ENCODE measurements around the gene DIAPH1. TPM values are rescaled to one million over a fixed set of nuclear protein-coding genes. Genes with fewer than 3 reads are reported as not detected.

The DIAPH1 gene
- total RNA-seq, 1 experiment from 2014 or later = 31.2 TPM

DNA sequence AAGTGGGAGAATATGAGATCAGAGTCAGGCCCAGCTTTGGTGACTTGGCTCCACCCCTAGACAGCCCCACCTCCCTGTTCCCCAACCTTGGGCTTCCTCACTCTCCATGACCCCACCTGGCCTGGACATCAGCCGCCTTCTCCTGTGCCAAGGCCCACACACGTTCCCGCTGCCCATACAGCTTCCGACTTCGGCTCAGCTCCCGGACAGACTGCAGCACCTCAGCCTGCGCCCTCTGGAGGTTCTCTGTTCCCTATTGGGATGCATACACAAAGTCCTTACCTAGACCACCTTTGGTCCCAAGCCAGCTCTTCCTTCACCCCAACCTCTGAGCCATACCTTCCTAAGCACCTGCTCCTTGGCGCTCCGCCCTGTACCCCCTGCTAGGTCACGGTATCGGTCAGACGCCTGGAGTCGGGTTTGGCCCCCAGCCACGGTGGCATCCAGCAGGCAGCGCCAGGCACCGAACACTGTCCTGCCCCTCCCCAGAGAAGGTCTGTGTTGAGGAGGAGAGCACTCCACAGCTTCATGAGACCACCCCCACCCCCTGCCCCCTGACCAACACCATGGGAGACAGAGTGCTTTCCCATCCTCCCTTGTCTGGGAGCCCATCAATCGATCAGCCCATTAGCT, 30.4 kb upstream of the DIAPH1 start:
- Histone ChIP-seq H3K4me3 (ENCODE audit: insufficient read depth, low read depth, low read length) (no peak overlapping the region), H3K27me3 (ENCODE audit: control insufficient read depth, insufficient read depth, low read length) (no peaks in the 10 kb centered on the region; the same call in 1 of the 2 replicates), H3K36me3 (replicated peaks; ENCODE audit: control insufficient read depth, insufficient read depth, low read length) (peaks cover 8% of the 10 kb centered on the region)
- peak; percentile 53 for DNase-seq

DNA sequence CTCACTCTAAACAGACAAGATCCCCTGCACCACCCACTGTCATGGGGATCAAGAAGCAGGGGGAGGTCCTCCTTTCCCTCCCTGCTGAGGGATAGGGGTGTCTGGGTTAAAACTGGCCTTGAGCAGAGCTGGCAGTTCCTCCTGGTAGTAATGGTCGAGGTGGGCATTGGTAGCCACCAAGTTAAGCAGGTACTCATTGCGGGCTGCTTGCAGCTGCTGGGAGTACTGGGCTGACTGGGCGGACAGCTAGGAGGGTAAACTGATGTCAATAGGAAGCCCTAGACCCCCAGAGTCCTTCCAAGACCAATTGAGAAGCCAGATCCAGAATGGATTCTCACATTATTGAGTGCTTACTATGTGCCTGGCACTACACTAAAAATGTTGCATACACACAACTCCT, 29.1 kb upstream of the DIAPH1 start:
- no peaks in the 10 kb centered on the region; the same call in 1 of the 2 replicates for H3K27me3 ChIP-seq (ENCODE audit: control insufficient read depth, insufficient read depth, low read length)
- no peak for DNase-seq
- no peak overlapping the region for H3K4me3 ChIP-seq (ENCODE audit: insufficient read depth, low read depth, low read length)
- H3K36me3 ChIP-seq (replicated peaks; ENCODE audit: control insufficient read depth, insufficient read depth, low read length) = peaks cover 8% of the 10 kb centered on the region

DNA sequence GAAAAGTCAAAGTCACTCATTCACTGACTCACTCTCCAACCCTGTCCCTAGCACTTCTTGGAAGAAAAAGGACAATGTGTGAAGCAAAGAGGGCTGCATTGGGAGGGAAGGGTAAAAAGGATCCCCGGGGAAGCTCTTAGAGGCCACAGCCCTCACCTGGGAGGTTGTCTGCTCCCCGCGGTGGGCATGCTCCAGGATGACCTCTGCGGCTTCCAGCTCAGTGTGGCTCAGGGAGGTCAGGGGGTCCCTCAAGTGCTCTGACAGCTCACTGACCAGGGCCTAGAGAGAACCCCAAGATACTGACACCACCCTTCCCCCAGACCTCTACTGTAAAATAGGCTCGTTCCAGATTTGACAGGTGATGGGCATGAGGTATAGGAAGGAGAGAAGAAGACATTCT, 28.4 kb upstream of the DIAPH1 start:
- Histone ChIP-seq H3K27me3 (ENCODE audit: control insufficient read depth, insufficient read depth, low read length) (no peaks in the 10 kb centered on the region; the same call in 1 of the 2 replicates), H3K4me3 (ENCODE audit: insufficient read depth, low read depth, low read length) (no peak overlapping the region), H3K36me3 (replicated peaks; ENCODE audit: control insufficient read depth, insufficient read depth, low read length) (peaks cover 8% of the 10 kb centered on the region)
- peak; percentile 20 for DNase-seq

DNA sequence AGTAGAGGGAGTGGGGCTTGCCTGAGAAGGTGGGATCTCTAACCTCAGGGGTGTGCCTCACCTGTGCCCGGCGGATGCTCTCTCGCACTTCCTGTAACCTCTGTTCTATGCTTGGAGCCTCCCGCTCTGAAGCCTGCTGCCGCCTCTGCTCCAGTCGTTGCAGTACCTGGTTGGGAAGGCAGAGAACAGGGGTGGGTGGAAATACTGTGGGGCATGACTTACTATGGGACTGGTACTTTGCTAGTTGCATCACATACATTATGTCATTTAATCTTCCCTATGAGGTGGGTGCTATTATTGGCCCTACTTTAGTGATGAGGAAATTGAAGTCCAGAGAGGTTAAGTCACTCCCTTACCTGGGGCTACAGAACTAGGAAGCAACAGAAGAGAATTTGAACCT, 27.2 kb upstream of the DIAPH1 start:
- peaks cover 10% of the 10 kb centered on the region for H3K36me3 ChIP-seq (replicated peaks; ENCODE audit: control insufficient read depth, insufficient read depth, low read length)
- no peak overlapping the region for H3K4me3 ChIP-seq (ENCODE audit: insufficient read depth, low read depth, low read length)
- no peak for DNase-seq
- no peaks in the 10 kb centered on the region; the same call in 1 of the 2 replicates for H3K27me3 ChIP-seq (ENCODE audit: control insufficient read depth, insufficient read depth, low read length)

DNA sequence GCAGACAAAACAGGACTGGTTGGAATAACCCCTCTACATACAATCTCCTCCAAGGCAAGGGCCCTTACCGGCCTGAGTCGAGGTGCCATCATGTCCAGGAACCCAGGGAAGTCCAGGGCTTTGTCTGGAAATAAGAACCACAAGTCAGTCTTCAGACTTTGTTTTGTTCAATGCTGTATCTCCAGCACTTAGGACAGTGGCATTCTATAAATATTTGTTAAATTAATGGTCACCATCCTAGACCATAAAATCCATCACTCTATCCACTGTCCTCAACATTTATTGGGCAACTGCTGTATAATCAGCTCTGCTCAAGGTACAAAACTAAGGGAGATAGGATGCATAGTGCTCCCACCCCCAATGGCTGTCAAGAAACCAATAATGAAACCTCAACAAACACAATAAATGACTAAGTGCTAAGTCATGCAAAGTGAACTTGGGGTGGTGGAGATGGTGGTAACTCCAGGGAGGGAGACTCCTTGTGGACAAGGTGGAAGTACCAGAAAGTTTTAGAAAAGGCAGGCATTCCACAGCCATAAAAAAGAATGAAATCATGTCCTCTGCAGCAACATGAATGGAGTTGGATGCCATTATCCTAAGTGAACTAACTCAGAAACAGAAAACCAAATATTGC, 23.0 kb upstream of the DIAPH1 start:
- Histone ChIP-seq H3K36me3 (replicated peaks; ENCODE audit: control insufficient read depth, insufficient read depth, low read length) (peaks cover 5% of the 10 kb centered on the region), H3K4me3 (ENCODE audit: insufficient read depth, low read depth, low read length) (no peak overlapping the region), H3K27me3 (ENCODE audit: control insufficient read depth, insufficient read depth, low read length) (peaks cover 6% of the 10 kb centered on the region)
- DNase-seq = peak; percentile 70

DNA sequence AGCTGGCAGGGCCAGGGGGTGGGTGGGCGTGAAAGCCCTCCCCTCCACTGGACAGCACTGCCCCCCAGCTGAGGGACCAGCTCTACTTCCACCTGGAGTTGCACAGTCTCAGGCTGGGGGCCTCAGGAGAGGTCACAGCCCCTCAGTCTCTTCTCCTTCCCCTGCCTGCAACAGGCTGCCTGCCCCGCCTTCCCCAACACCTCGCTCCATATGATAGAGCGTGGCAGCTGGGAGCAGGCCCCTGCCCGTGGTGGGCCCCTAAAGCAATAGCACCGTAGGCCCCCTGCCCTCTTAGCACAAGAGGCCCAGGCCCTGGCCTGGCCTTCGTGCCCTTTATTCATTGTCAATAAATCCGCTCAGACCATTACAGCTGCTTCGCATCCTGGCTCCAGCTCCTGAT, 21.9 kb upstream of the DIAPH1 start:
- H3K27me3 ChIP-seq (ENCODE audit: control insufficient read depth, insufficient read depth, low read length) = peaks cover 6% of the 10 kb centered on the region
- H3K36me3 ChIP-seq (replicated peaks; ENCODE audit: control insufficient read depth, insufficient read depth, low read length) = peaks cover 4% of the 10 kb centered on the region
- no peak overlapping the region for H3K4me3 ChIP-seq (ENCODE audit: insufficient read depth, low read depth, low read length)
- DNase-seq = no peak

DNA sequence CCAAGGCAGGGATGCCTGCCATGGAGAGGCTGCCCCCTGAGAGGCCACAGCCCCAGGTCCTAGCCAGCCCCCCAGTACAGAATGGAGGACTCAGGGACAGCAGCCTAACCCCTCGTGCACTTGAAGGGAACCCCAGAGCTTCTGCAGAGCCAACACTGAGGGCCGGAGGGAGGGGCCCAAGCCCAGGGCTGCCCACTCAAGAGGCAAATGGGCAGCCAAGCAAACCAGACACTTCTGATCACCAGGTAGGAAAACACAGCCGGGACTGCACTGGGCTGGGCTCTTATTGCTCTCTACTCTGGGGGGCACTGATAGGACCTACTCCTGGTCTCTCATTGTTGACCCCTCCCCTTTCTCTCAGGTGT, 21.2 kb upstream of the DIAPH1 start:
- no peak overlapping the region for H3K4me3 ChIP-seq (ENCODE audit: insufficient read depth, low read depth, low read length)

DNA sequence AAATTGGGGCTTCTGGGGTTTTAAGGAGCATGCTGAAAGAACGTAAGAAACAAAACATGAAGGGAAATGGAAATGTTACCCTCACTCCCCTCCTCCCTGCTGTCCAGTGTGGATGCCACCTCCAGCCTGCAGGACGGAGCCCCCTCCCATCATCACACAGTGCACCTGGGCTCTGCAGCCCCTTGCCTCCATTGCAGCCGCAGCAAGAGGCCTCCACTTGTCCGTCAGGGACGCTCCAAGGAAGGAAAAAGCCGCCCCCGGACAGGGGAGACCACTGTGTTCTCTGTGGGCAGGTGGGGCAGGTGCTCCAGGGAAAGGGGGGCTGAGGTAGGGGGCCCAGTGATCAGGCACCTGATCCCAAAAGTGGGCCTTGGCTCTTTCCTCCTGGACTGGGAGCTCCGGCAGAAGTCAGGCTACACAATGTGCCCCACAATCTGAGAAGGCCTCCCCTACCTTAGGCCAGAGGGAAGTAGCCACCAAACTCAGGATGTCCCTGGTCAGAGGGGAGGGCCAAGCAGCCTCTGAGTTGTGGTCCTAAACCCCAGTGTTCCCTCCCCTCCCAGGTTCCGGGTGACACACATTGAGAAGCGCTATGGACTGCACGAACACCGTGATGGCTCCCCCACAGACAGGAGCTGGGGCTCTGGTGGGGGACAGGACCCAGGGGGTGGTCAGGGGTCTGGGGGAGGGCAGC, 20.7 kb upstream of the DIAPH1 start:
- H3K27me3 ChIP-seq (ENCODE audit: control insufficient read depth, insufficient read depth, low read length) = peaks cover 6% of the 10 kb centered on the region
- peak; percentile 39 for DNase-seq
- peaks cover 2% of the 10 kb centered on the region for H3K36me3 ChIP-seq (replicated peaks; ENCODE audit: control insufficient read depth, insufficient read depth, low read length)
- H3K4me3 ChIP-seq (ENCODE audit: insufficient read depth, low read depth, low read length) = no peak overlapping the region

More for the DNA sequence above, 21.2 kb upstream of the DIAPH1 start:
- peak; percentile 42 for DNase-seq
- Histone ChIP-seq H3K36me3 (replicated peaks; ENCODE audit: control insufficient read depth, insufficient read depth, low read length) (peaks cover 2% of the 10 kb centered on the region), H3K27me3 (ENCODE audit: control insufficient read depth, insufficient read depth, low read length) (peaks cover 6% of the 10 kb centered on the region)

DNA sequence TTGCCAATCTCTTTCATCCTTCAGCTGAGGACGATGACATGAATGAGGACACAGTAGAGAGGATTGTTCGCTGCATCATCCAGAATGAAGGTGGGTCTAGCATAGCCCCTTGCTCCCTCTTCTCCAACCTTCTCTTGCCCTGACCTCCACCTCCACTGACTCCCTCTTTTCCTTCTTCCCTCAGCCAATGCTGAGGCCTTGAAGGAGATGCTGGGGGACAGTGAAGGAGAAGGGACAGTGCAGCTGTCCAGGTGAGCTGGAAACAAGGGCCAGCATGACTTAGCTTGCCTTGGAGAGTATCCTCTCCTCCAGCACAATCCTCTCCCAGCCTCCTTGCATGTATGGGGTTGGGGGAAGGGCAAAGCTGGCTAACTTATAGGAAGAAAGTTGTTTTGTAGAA, 20.0 kb upstream of the DIAPH1 start:
- H3K27me3 ChIP-seq (ENCODE audit: control insufficient read depth, insufficient read depth, low read length) = peaks cover 6% of the 10 kb centered on the region
- H3K36me3 ChIP-seq (replicated peaks; ENCODE audit: control insufficient read depth, insufficient read depth, low read length) = peaks cover 2% of the 10 kb centered on the region
- H3K4me3 ChIP-seq (ENCODE audit: insufficient read depth, low read depth, low read length) = no peak overlapping the region
- DNase-seq = no peak

DNA sequence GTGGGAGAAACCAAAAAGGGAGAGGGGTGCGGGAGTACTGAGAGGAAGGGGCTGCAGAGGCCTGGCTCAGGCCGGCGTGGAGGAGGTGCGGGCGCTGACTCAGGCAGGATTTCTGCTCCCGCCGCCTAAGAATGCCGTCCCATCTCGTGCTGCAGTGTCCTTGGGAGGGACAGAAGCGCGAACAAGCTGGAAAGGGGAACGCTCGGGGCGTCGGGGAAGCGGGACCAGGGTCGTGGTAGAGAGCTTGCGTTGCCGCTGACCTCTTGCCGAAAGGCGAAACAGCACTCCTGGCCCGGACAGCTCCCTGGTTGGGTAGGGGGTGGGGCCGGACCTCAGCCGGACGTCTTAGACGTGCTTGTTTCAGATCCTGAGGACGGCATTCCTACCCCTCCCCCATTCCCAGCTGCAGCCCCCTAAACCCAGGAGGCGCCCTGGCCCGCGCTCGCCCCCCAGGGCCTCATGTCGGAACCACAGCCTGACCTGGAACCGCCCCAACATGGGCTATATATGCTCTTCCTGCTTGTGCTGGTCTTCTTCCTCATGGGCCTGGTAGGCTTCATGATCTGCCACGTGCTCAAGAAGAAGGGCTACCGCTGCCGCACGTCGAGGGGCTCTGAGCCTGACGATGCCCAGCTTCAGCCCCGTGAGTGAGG, 19.1 kb upstream of the DIAPH1 start:
- Histone ChIP-seq H3K27me3 (ENCODE audit: control insufficient read depth, insufficient read depth, low read length) (peaks cover 6% of the 10 kb centered on the region), H3K36me3 (replicated peaks; ENCODE audit: control insufficient read depth, insufficient read depth, low read length) (peaks cover 2% of the 10 kb centered on the region), H3K4me3 (ENCODE audit: insufficient read depth, low read depth, low read length) (peak overlapping the region; percentile 84)
- DNase-seq = peak; percentile 97

DNA sequence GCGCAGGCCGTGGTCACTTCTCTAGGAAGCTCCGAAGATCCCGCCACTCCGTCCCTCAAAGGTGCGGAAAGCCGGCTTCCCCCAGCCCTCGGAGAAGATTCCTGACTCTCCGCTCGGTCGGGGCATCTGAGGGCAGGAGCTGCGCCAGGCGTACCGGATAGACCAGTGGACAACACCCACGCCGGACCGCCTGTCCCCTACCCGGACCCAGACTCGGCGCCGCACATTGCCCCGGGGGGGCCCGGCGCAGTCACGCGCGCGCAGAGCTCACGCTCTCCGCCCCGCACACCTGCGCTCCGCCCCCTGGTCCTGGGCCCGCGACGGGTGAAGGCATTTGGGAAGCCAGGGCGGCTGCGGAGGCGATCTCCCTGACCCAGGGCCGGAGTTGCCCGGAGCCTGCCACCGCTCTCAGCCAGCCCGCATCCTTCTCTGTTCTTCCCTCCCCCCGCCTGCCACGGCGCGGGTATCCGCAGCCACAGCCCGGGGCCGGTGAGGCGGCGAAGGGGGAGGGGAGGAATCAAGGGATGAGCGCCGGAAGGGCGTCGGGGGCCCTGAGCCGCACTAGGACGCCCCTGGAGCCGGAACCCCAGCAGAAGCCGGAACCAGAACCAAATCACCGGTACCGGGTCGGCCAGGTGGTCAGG, 18.4 kb upstream of the DIAPH1 start:
- H3K36me3 ChIP-seq (replicated peaks; ENCODE audit: control insufficient read depth, insufficient read depth, low read length) = peaks cover 2% of the 10 kb centered on the region
- DNase-seq = peak; percentile 88

DNA sequence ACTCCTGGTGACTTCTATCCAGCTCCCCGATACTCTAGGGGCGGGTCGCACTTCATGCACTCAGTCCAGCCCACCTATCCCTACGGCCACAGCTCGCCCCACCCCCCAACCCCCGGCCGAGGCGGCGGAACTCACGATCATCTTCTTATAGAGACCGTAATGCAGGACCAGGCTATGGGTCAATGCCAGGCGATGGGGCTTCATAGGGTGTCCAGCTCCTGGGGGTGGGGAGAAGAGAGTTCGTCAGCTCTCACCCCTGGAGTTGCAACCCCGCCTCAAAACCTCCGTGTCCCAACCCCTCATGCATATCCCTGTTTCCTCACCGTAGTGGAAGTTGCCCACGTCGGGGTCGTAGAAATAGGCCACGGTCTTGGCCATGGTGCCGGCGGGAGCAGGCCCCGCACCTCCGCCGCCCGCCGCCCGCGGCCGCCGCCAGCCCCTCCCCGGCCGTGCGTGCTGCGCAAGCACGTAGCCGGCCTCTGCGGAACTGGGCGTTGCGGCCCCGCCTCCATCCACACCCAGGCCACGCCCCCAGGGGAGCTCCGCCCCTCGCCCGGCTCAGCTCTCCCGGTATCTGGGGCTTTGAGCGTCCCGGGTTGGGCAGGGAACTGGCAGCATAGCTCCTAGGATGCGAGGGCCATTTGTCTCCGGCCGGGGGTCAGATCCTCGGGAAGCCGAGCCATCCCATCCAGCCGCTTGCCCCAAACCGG, 17.8 kb upstream of the DIAPH1 start, which contains the start of the genes HDAC3 and RELL2:
TSS of gene HDAC3 (minus strand) at position 437 of the 710 bp plus-strand sequence. CDS start at position 378, 59 bp downstream.
TSS of gene RELL2 (plus strand) at position 585 of the 710 bp plus-strand sequence. CDS start 1,229 bp downstream, outside the sequence.
- peaks cover 2% of the 10 kb centered on the region for H3K36me3 ChIP-seq (replicated peaks; ENCODE audit: control insufficient read depth, insufficient read depth, low read length)
- H3K27me3 ChIP-seq (ENCODE audit: control insufficient read depth, insufficient read depth, low read length) = peaks cover 6% of the 10 kb centered on the region
- peak within 1 kb of the TSS; percentile 84 for H3K4me3 ChIP-seq (ENCODE audit: insufficient read depth, low read depth, low read length)
- peak; percentile 99 for DNase-seq

More for the DNA sequence above, 18.4 kb upstream of the DIAPH1 start:
- peak overlapping the region; percentile 84 for H3K4me3 ChIP-seq (ENCODE audit: insufficient read depth, low read depth, low read length)
- H3K27me3 ChIP-seq (ENCODE audit: control insufficient read depth, insufficient read depth, low read length) = peaks cover 6% of the 10 kb centered on the region

DNA sequence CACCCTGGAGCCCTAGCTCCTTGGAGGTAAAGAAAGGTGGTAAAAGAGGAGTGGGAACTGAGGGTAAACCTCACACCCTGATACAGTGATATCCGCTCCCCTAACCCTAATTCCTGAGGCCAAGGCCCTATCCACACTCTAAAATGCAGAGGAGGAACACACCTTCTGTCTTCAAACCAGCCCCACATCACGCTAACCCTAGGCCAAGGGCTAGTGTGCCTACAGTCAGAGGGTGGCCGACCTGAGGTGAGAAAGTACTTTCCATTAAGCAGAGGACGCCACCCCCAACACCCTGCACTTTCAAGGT, 17.3 kb upstream of the DIAPH1 start:
- DNase-seq = no peak
- peaks cover 6% of the 10 kb centered on the region for H3K27me3 ChIP-seq (ENCODE audit: control insufficient read depth, insufficient read depth, low read length)
- no peaks in the 10 kb centered on the region; the same call in none of the 2 replicates for H3K36me3 ChIP-seq (replicated peaks; ENCODE audit: control insufficient read depth, insufficient read depth, low read length)
- H3K4me3 ChIP-seq (ENCODE audit: insufficient read depth, low read depth, low read length) = peak overlapping the region; percentile 84

All from H7 (cell line).